GM18502 (cell line): ENCODE results near the gene NECTIN4.
A peak's percentile ranks its signal among the peaks of the same experiment; 100 is the strongest.

Source experiments
- ATAC-seq: cut with Tn5 transposase; IDR thresholded peaks from one replicate; pipeline ENCODE4 v1.9.1; 2021; ENCODE audit warnings: mild to moderate bottlenecking; ENCODE audit not compliant: unreplicated experiment, poor library complexity

NECTIN4 gene

GRCh38 chr1:161083748-161084596 is 5.4 kb downstream of the NECTIN4 start:
- ATAC-seq = no peak

GRCh38 chr1:161082996-161083747 is 6.2 kb downstream of the NECTIN4 start:
- no peak for ATAC-seq

GRCh38 chr1:161082483-161082882 is 6.9 kb downstream of the NECTIN4 start:
- no peak for ATAC-seq

GRCh38 chr1:161081519-161081918 is 7.8 kb downstream of the NECTIN4 start:
- ATAC-seq = no peak

- ATAC-seq = no peak
Observed at GRCh38 chr1:161080441-161081405, 8.6 kb downstream of the NECTIN4 start.

- no peak for ATAC-seq
Observed at GRCh38 chr1:161079436-161080110, 9.8 kb downstream of the NECTIN4 start.

- no peak for ATAC-seq
Observed at GRCh38 chr1:161077426-161077825, 11.9 kb downstream of the NECTIN4 start.

GRCh38 chr1:161076410-161076809 is 12.9 kb downstream of the NECTIN4 start:
- no peak for ATAC-seq

- no peak for ATAC-seq
Observed at GRCh38 chr1:161074676-161075368, 14.5 kb downstream of the NECTIN4 start.

- no peak for ATAC-seq
Observed at GRCh38 chr1:161073474-161074121, 15.8 kb downstream of the NECTIN4 start.

- no peak for ATAC-seq
Observed at GRCh38 chr1:161072751-161073449, 16.5 kb downstream of the NECTIN4 start.

- no peak for ATAC-seq
Observed at GRCh38 chr1:161071886-161072371, 17.4 kb downstream of the NECTIN4 start.

GRCh38 chr1:161070761-161071160 is 18.6 kb downstream of the NECTIN4 start:
- no peak for ATAC-seq

GRCh38 chr1:161069731-161070270 is 19.6 kb downstream of the NECTIN4 start, which contains the start of gene ARHGAP30:
TSS of gene ARHGAP30 (minus strand) at chr1:161069891. CDS start at chr1:161069624, 267 bp downstream.
- ATAC-seq = peak; percentile 84

- ATAC-seq = peak; percentile 11
Observed at GRCh38 chr1:161069241-161069640, 20.1 kb downstream of the NECTIN4 start.

GRCh38 chr1:161068306-161069234 is 20.8 kb downstream of the NECTIN4 start:
- peak; percentile 67 for ATAC-seq

- no peak for ATAC-seq
Observed at GRCh38 chr1:161066694-161067093, 22.7 kb downstream of the NECTIN4 start.
